OCI-LY7 (cell line): ENCODE results near the gene NODAL.

Experiments
- EZH2phosphoT487 ChIP-seq: fragments of 200-600 bp; sonication (generic); IDR thresholded peaks from 2 replicates; pipeline ENCODE4 v1.6.1; 2018; ENCODE audit warnings: low read depth, borderline replicate concordance, mild to moderate bottlenecking, mixed run types, antibody characterized with exemption, low read length, moderate library complexity, mixed read lengths
- TF ChIP-seq, protein P1 (sequence below): fragments of 200-600 bp; sonication (generic); conservative IDR thresholded peaks from 2 replicates; pipeline ENCODE4 v1.5.1; 2014; ENCODE audit warnings: mild to moderate bottlenecking, antibody characterized with exemption, low read length, moderate library complexity, mixed read lengths

DNA sequence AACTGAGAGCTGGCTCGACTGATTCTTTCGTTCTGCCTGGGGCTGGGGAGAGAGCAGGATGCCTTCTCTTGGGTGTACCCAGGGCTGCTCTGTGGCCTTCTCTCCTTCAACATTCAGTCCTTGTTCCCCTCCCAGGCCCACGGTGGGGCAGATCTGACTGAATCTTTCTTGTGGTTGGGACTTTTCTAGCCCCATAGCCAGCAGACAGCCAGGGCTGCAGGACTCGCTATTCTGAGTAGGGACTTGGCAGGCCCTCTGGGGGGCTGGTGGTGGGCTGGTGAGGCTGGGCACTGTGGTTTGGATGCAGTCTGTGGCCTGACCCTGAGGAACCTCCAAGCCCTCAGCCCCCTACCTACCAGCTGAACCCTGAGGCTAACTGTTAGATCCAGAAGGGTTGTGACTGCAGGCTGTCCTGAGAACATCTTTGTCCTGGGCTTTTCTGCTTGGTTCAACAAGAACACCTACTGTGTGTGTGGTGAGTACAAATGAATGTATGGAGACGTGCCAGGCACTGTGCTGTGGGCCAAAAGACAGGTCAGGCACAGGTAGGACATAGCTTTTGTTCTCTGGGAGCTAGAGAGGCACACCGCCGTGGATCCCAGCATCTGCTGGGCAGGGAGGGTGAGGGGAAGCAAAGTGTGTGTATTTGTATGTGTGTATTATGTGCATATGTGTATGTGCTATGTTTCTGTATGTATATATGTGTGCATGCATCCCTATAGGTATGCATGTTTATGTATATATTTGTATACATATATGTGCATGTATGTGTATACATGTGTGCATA is 35.0 kb upstream of the NODAL start:
- TF ChIP-seq, protein P1, sequence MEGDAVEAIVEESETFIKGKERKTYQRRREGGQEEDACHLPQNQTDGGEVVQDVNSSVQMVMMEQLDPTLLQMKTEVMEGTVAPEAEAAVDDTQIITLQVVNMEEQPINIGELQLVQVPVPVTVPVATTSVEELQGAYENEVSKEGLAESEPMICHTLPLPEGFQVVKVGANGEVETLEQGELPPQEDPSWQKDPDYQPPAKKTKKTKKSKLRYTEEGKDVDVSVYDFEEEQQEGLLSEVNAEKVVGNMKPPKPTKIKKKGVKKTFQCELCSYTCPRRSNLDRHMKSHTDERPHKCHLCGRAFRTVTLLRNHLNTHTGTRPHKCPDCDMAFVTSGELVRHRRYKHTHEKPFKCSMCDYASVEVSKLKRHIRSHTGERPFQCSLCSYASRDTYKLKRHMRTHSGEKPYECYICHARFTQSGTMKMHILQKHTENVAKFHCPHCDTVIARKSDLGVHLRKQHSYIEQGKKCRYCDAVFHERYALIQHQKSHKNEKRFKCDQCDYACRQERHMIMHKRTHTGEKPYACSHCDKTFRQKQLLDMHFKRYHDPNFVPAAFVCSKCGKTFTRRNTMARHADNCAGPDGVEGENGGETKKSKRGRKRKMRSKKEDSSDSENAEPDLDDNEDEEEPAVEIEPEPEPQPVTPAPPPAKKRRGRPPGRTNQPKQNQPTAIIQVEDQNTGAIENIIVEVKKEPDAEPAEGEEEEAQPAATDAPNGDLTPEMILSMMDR = no peak
- no peak for TF ChIP-seq EZH2phosphoT487
